GM21825 (cell line): ENCODE data around the gene CCDC192.
"Not testable (repeated sequence)": the region's sequence is repeated elsewhere in the genome, so short reads cannot be mapped to it uniquely, and the experiment has no call there.

Source experiments
- ATAC-seq: cut with Tn5 transposase; IDR thresholded peaks from one replicate; pipeline ENCODE4 v1.9.1; 2021; ENCODE audit warnings: mild to moderate bottlenecking, moderate library complexity; ENCODE audit not compliant: unreplicated experiment

The CCDC192 gene

GRCh38 chr5:127697894-127698600 lies 5.1 kb upstream of the CCDC192 start:
- ATAC-seq: no peak

GRCh38 chr5:127699416-127699815 lies 3.8 kb upstream of the CCDC192 start:
- ATAC-seq: no peak

GRCh38 chr5:127700237-127700766 lies 2.9 kb upstream of the CCDC192 start:
- no peak for ATAC-seq

GRCh38 chr5:127702434-127702833 lies 757 bp upstream of the CCDC192 start:
- ATAC-seq: no peak

- ATAC-seq: no peak
These were observed 2.1 kb downstream of the CCDC192 start for GRCh38 chr5:127705120-127705892.

GRCh38 chr5:127706691-127707090 lies 3.5 kb downstream of the CCDC192 start:
- no peak for ATAC-seq

GRCh38 chr5:127707209-127707608 lies 4.0 kb downstream of the CCDC192 start:
- ATAC-seq: no peak

GRCh38 chr5:127713083-127713482 lies 9.9 kb downstream of the CCDC192 start:
- not testable (repeated sequence) for ATAC-seq

GRCh38 chr5:127718181-127718580 lies 15.0 kb downstream of the CCDC192 start:
- ATAC-seq: no peak

GRCh38 chr5:127723571-127723970 lies 20.4 kb downstream of the CCDC192 start:
- ATAC-seq: no peak

- ATAC-seq: no peak
These were observed 22.5 kb downstream of the CCDC192 start for GRCh38 chr5:127725673-127726072.

GRCh38 chr5:127732963-127733362 lies 29.8 kb downstream of the CCDC192 start:
- ATAC-seq: no peak

GRCh38 chr5:127739348-127739747 lies 36.2 kb downstream of the CCDC192 start:
- ATAC-seq: not testable (repeated sequence)

GRCh38 chr5:127739807-127740384 lies 36.7 kb downstream of the CCDC192 start:
- no peak for ATAC-seq

- no peak for ATAC-seq
These were observed 38.2 kb downstream of the CCDC192 start for GRCh38 chr5:127741412-127741811.

- no peak for ATAC-seq
These were observed 41.0 kb downstream of the CCDC192 start for GRCh38 chr5:127744241-127744640.

- no peak for ATAC-seq
These were observed 43.6 kb downstream of the CCDC192 start for GRCh38 chr5:127746756-127747155.

- ATAC-seq: not testable (repeated sequence)
These were observed 49.5 kb downstream of the CCDC192 start for GRCh38 chr5:127752503-127753265.

- no peak for ATAC-seq
These were observed 51.1 kb downstream of the CCDC192 start for GRCh38 chr5:127754259-127754658.

GRCh38 chr5:127754706-127755105 lies 51.5 kb downstream of the CCDC192 start:
- no peak for ATAC-seq

- peak; percentile 90 for ATAC-seq
These were observed 54.4 kb downstream of the CCDC192 start for GRCh38 chr5:127757576-127757975.
